Motor neuron (in vitro differentiated cells): ENCODE results near the gene FADS3. TPM values are rescaled to one million over a fixed set of nuclear protein-coding genes. Genes with fewer than 3 reads are reported as not detected.

Source experiments
- ATAC-seq, 8 experiments: fragments of 200-7000 bp; cut with Tn5 transposase; replicated peaks in 6 of 8; 2 replicates each; pipeline ENCODE4 v1.8.0; 2021; ENCODE audit warnings: mild to moderate bottlenecking in 8 of 8, moderate library complexity in 8 of 8
- H3K27ac ChIP-seq, 2 donors: fragments of 250-450 bp; sonication (Bioruptor Pico); 2 replicates each; pipeline ENCODE4 v1.9.0; 2021; ENCODE audit warnings: antibody characterized with exemption in 2 of 2, mild to moderate bottlenecking in 2 of 2, moderate library complexity in 1 of 2
- H3K4me1 ChIP-seq, 2 donors: fragments of 250-450 bp; sonication (Bioruptor Pico); replicated peaks in 1 of 2; 2 replicates each; pipeline ENCODE4 v1.6.1; 2021; ENCODE audit warnings: antibody characterized with exemption in 2 of 2, mild to moderate bottlenecking in 2 of 2, moderate library complexity in 1 of 2
- H3K4me3 ChIP-seq, 5 donors: fragments of 250-450 bp; sonication (Bioruptor Pico); 2 replicates each; pipeline ENCODE4 v1.9.0; 2021; ENCODE audit warnings: antibody characterized with exemption in 5 of 5, mild to moderate bottlenecking in 5 of 5, moderate library complexity in 4 of 5
- WGBS, 10 experiments: fragments of 450-650 bp; shearing (Covaris generic); methylation state at CpG; one replicate each; pipeline ENCODE4 v1.0.0; 2022; 5-methylcytosine and 5-hydroxymethylcytosine counted together
- in situ Hi-C, 9 experiments: fragments of 400-800 bp; cut with MboI; loops; one replicate each; pipeline ENCODE4 v1.15.0; 2021; ENCODE audit warnings: low sequenced_read_pairs in 9 of 9, low pct_unique_long_range_greater_than_20kb in 2 of 9; ENCODE audit not compliant: unreplicated experiment in 9 of 9
- total RNA-seq, 8 experiments: library from RNA; unstranded; fragments of 300-600 nt; gene quantifications; 2 replicates each; pipeline versions ENCODE4 v1.2.3 to v1.2.4, GENCODE V29; 2022

The FADS3 gene
- total RNA-seq, 8 experiments from 2014 or later = 7.9 to 48.8 (median 11.8) TPM

DNA sequence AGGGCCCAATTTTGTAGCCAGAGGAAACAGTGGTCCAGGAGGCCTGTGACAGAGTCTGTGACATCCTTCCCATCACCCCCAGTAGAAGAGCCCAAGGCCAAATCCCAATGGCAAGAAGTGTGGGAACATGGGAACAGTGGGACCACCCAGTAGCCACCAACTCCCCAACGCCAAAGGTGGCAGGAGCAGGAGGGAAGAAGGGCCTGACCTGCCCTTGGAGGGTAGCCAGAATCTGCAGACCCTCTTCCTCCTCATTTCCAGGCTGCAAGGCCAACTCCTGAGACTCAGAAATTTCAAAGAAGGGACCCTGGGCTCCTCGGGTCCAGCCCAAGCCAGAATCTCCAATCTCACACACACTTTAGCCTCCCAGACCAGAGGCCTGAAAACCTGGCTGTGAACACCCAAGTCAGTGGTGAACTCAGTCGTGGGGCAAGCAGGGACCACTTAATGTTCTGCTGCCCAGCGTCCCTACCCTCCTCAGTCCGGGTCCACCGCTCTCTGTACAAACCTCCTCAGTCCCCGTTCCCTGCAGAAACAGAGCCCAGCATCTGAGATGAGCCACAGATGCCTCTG is 19.9 kb upstream of the FADS3 start:
- in situ Hi-C loops = no loop called here
- ATAC-seq = no peak
- Histone ChIP-seq H3K4me1 (peaks cover 12 to 13% of the 10 kb centered on the region in 2 donors), H3K4me3 (no peak overlapping the region), H3K27ac (no peak overlapping the region)
- 33 to 93% (median 70%) methylated on average over 1 to 3 of the region's 7 CpGs; no CpG with 5 or more reads in 5 of the 10 experiments for WGBS, 10 experiments

- in situ Hi-C loops = no loop called here
- H3K27ac ChIP-seq = no peak overlapping the region
- no peak overlapping the region for H3K4me3 ChIP-seq
- no peak for ATAC-seq
- peaks cover 11 to 12% of the 10 kb centered on the region in 2 donors for H3K4me1 ChIP-seq
- WGBS, 10 experiments = 93% methylated on average over 7 of the region's 13 CpGs; no CpG with 5 or more reads in 9 of the 10 experiments
These were observed 19.1 kb upstream of the FADS3 start for GRCh38 chr11:61910187-61911127.

- WGBS, 10 experiments = 20 to 80% (median 46%) methylated on average over 1 to 5 of the region's 10 CpGs; no CpG with 5 or more reads in 7 of the 10 experiments
- Histone ChIP-seq H3K4me3 (no peak overlapping the region), H3K4me1 (peaks cover 19% of the 10 kb centered on the region in 2 donors), H3K27ac (peak overlapping the region in 1 of 2 donors; percentile 52)
- ATAC-seq = peak in 5 of 8 experiments; percentile 15 to 38 (median 32)
- in situ Hi-C loops = no loop called here
These were observed 17.5 kb upstream of the FADS3 start for GRCh38 chr11:61908730-61909316.

GRCh38 chr11:61907871-61908729 is 16.8 kb upstream of the FADS3 start:
- Histone ChIP-seq H3K4me1 (peaks cover 19% of the 10 kb centered on the region in 2 donors), H3K4me3 (no peak overlapping the region), H3K27ac (no peak overlapping the region)
- WGBS, 10 experiments = 60 to 100% (median 98%) methylated on average over 1 to 11 of the region's 21 CpGs; no CpG with 5 or more reads in 7 of the 10 experiments
- ATAC-seq = no peak
- in situ Hi-C loops = no loop called here

GRCh38 chr11:61907282-61907681 is 15.9 kb upstream of the FADS3 start:
- WGBS, 10 experiments = 80 to 100% (median 94%) methylated on average over 1 to 7 of the region's 19 CpGs; no CpG with 5 or more reads in 7 of the 10 experiments
- Histone ChIP-seq H3K27ac (no peak overlapping the region), H3K4me1 (peaks cover 19% of the 10 kb centered on the region in 2 donors), H3K4me3 (no peak overlapping the region)
- ATAC-seq = no peak
- in situ Hi-C loops = no loop called here

- 80 to 100% (median 96%) methylated on average over 2 to 4 of the region's 14 CpGs; no CpG with 5 or more reads in 5 of the 10 experiments for WGBS, 10 experiments
- no peak for ATAC-seq
- Histone ChIP-seq H3K4me3 (no peak overlapping the region), H3K4me1 (peaks cover 19% of the 10 kb centered on the region in 2 donors), H3K27ac (no peak overlapping the region)
- in situ Hi-C loops = no loop called here
These were observed 15.2 kb upstream of the FADS3 start for GRCh38 chr11:61906522-61906909.

DNA sequence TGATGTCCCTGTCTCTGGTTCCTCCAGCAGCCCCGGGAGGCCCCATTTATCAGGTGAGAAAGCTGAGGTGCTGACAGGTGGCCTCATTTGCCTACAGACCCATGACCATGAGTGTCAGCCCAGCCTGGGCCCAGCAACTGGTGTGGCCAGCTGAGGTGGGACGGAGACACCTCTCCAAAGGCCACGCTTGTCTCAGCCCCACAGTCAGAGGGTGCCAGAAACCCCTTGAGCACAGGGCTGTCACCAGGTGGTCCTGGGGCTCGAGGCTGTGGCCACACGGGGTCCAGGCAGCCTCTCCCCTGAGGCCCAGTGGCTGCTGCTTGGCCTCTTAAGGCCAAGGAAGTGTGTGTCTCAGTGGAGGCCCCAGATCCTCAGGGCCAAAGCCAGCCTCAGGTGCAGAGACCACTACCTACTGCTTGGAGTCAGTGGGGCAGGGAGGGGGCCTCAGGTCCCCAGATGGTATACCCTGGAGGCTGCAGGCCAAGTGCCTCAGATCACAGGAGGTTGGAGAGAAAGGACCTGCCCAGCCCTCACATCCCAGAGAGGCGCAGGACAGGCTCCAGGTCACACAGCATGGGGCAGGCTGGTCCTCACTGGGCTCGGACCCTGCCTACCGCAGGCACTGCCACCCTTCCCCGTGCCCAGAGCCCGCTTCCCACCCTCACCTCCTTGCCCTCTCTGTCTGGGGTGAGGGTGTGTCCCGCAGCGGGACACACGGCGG is 14.6 kb upstream of the FADS3 start:
- no peak for ATAC-seq
- H3K27ac ChIP-seq = no peak overlapping the region
- no peak overlapping the region for H3K4me3 ChIP-seq
- WGBS, 10 experiments = 71 to 84% (median 80%) methylated on average over 1 to 5 of the region's 14 CpGs; no CpG with 5 or more reads in 7 of the 10 experiments
- H3K4me1 ChIP-seq = peaks cover 19% of the 10 kb centered on the region in 2 donors
- in situ Hi-C loops = no loop called here

DNA sequence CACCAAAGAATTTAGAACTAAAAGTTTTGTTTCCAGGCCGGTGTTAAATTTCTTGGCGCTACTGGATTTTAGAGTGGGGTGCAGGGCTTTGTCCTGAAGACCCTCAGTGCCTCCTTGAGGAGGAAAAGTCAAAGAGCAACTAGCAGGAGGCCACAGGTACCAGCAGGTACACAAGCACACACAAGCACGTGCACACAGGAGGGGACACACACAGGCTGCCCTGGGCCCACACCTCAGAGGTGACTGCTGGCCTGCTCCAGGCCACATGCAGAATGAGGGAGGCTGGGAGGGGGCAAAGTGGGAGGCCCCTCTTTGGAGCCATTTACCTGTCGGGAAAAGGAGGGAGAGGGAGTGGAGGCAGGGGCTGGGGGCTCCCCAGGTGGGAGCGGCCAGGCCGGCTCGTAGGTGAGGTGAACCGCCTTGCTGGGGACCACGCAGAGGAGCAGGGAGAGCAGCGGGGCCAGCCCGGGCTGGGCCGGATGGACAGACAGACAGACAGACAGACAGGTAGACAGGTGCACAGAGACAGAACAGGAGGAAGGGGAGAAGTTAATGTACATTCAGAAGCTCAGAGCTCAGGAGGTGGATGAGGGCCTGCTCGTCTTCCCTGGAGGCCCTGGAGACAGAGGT is 13.8 kb upstream of the FADS3 start:
- peaks cover 21 to 22% of the 10 kb centered on the region in 2 donors for H3K4me1 ChIP-seq
- in situ Hi-C loops = no loop called here
- no peak overlapping the region for H3K4me3 ChIP-seq
- no peak overlapping the region for H3K27ac ChIP-seq
- no peak for ATAC-seq
- WGBS, 10 experiments = 82 to 100% (median 93%) methylated on average over 1 to 8 of the region's 13 CpGs; no CpG with 5 or more reads in 5 of the 10 experiments

DNA sequence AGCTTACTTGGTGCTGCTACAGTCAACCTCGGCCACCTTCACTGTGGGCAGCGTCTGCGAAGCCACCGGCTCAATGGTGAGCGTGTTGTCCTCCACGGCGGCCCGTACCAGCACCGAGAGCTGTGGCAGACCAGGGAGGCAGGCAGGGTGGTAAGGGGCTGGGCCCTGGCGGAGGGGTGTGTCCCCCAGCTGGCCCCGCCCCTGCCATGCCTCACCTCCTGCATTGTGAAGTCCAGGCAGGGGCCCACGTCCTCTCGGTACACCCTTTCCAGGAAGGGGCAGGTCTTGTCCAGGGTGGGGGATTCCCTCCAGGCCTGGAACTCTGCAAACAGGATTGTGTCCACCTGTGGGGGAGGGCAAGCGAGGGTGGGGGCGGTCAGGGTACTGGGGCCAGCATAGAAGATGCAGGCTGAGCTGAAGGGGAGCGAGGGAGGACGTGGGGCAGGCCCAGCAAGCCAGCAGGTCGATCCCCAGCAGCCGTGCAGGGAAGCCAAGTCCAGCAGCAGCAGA is 13.2 kb upstream of the FADS3 start:
- in situ Hi-C loops = no loop called here
- Histone ChIP-seq H3K4me1 (peaks cover 26 to 28% of the 10 kb centered on the region in 2 donors), H3K4me3 (peak overlapping the region in 1 of 5 donors; percentile 9), H3K27ac (no peak overlapping the region)
- 15 to 33% methylated on average over 3 to 4 of the region's 19 CpGs; no CpG with 5 or more reads in 8 of the 10 experiments for WGBS, 10 experiments
- peak; percentile 24 to 87 (median 70) for ATAC-seq

- Histone ChIP-seq H3K4me1 (peaks cover 26% of the 10 kb centered on the region in 2 donors), H3K4me3 (no peak overlapping the region), H3K27ac (no peak overlapping the region)
- in situ Hi-C loops = no loop called here
- 92 to 100% (median 94%) methylated on average over 1 to 3 of the region's 3 CpGs; no CpG with 5 or more reads in 7 of the 10 experiments for WGBS, 10 experiments
- no peak for ATAC-seq
These were observed 12.5 kb upstream of the FADS3 start for GRCh38 chr11:61903845-61904244.

- H3K4me3 ChIP-seq = no peak overlapping the region
- H3K4me1 ChIP-seq = peaks cover 33 to 34% of the 10 kb centered on the region in 2 donors
- no peak overlapping the region for H3K27ac ChIP-seq
- in situ Hi-C loops = no loop called here
- ATAC-seq = no peak
- 40 to 100% (median 93%) methylated on average over 1 to 3 of the region's 11 CpGs; no CpG with 5 or more reads in 5 of the 10 experiments for WGBS, 10 experiments
These were observed 11.0 kb upstream of the FADS3 start for GRCh38 chr11:61902313-61902712.
